CD4-positive, alpha-beta memory T cell (primary cell): ENCODE measurements around the gene SV2B. TPM values are rescaled to one million over a fixed set of nuclear protein-coding genes. Genes with fewer than 3 reads are reported as not detected.

Source experiments
- CTCF ChIA-PET: fragments of 350-600 bp; sonication (Branson Sonifier 250); formaldehyde crosslinking; loops from one replicate; lab custom pipeline; 2021; ENCODE audit warnings: inconsistent platforms; ENCODE audit not compliant: partially characterized antibody; lab: Charles Lee
- POLR2A ChIA-PET: fragments of 350-600 bp; sonication (Branson Sonifier 250); formaldehyde crosslinking; loops from one replicate; lab custom pipeline; 2021; ENCODE audit not compliant: partially characterized antibody; lab: Charles Lee
- DNase-seq, 5 donors: peaks; one replicate each; pipeline versions ENCODE4 v3.0.0 to v3.0.0-alpha.2; 2020 to 2022; ENCODE audit warnings: mixed read lengths in 1 of 5
- H3K27ac ChIP-seq: one replicate; pipeline ENCODE4 v1.7.0; 2013; ENCODE audit warnings: low read depth, low read length
- H3K27me3 ChIP-seq: 2 replicates; pipeline ENCODE4 v1.7.0; 2013; ENCODE audit warnings: mild to moderate bottlenecking, low read length, moderate library complexity; ENCODE audit not compliant: insufficient read depth
- H3K36me3 ChIP-seq: 2 replicates; pipeline ENCODE4 v1.7.0; 2013; ENCODE audit warnings: mild to moderate bottlenecking, low read length, moderate library complexity; ENCODE audit not compliant: insufficient read depth
- H3K4me1 ChIP-seq: 2 replicates; pipeline ENCODE4 v1.7.0; 2013; ENCODE audit warnings: mild to moderate bottlenecking, low read length, moderate library complexity; ENCODE audit not compliant: insufficient read depth
- H3K4me3 ChIP-seq, 2 donors: one replicate each; pipeline ENCODE4 v1.7.0; 2013; ENCODE audit warnings: low read length in 2 of 2, mild to moderate bottlenecking in 1 of 2
- H3K9me3 ChIP-seq, 2 donors: one replicate each; pipeline ENCODE4 v1.7.0; 2013; ENCODE audit warnings: low read length in 2 of 2, control low read depth in 1 of 2; ENCODE audit not compliant: control insufficient read depth in 1 of 2
- H3K27ac Mint-ChIP-seq, 7 donors: one replicate each; pipeline ENCODE4 v1.8.0; 2020 to 2021; ENCODE audit warnings: mixed read lengths in 7 of 7, mild to moderate bottlenecking in 6 of 7, inconsistent platforms in 3 of 7, moderate library complexity in 3 of 7
- H3K27me3 Mint-ChIP-seq, 2 donors: one replicate each; pipeline ENCODE4 v1.8.0; 2020 to 2021; ENCODE audit warnings: mixed read lengths in 2 of 2
- H3K36me3 Mint-ChIP-seq, 2 donors: one replicate each; pipeline ENCODE4 v1.8.0; 2020 to 2021; ENCODE audit warnings: mixed read lengths in 2 of 2, inconsistent platforms in 1 of 2, mild to moderate bottlenecking in 1 of 2
- H3K4me1 Mint-ChIP-seq, 4 donors: one replicate each; pipeline ENCODE4 v1.8.0; 2020 to 2021; ENCODE audit warnings: mixed read lengths in 4 of 4, mild to moderate bottlenecking in 1 of 4
- H3K4me3 Mint-ChIP-seq, 8 donors: one replicate each; pipeline ENCODE4 v1.8.0; 2020 to 2021; ENCODE audit warnings: mixed read lengths in 8 of 8, mild to moderate bottlenecking in 7 of 8, moderate library complexity in 6 of 8, inconsistent platforms in 3 of 8
- H3K9me3 Mint-ChIP-seq, 8 donors: one replicate each; pipeline ENCODE4 v1.8.0; 2020 to 2021; ENCODE audit warnings: mixed read lengths in 8 of 8, mild to moderate bottlenecking in 5 of 8, inconsistent platforms in 3 of 8, moderate library complexity in 1 of 8
- intact Hi-C: fragments of 100-400 bp; cut with micrococcal nuclease; formaldehyde crosslinking; loops from one replicate; pipeline ENCODE4 v1.15.1; 2023
- polyA plus RNA-seq, 2 donors: library from polyadenylated mRNA; unstranded; fragments of 300-500 nt; fragmentation: Illumina TruSeq; gene quantifications; one replicate each; pipeline ENCODE4 v1.2.3, GENCODE V29; 2021
- total RNA-seq, 2 experiments: library from RNA; stranded (reverse); gene quantifications; one replicate each; pipeline ENCODE4 v1.2.3, GENCODE V29; 2021

SV2B gene
- total and polyA plus RNA-seq, 4 experiments from 2014 or later = 0.03 TPM; not detected in 3

GRCh38 chr15:91219206-91219605 lies 119.1 kb downstream of the SV2B start:
- no peaks in the 10 kb centered on the region for H3K4me1 Mint-ChIP-seq
- no peak overlapping the region for H3K4me3 Mint-ChIP-seq
- no peak overlapping the region for H3K4me3 ChIP-seq
- no peaks in the 10 kb centered on the region for H3K36me3 ChIP-seq
- H3K4me1 ChIP-seq = no peaks in the 10 kb centered on the region
- H3K36me3 Mint-ChIP-seq = no peaks in the 10 kb centered on the region
- H3K9me3 ChIP-seq = no peaks in the 10 kb centered on the region
- ChIA-PET POLR2A (no interaction called here), CTCF (interaction anchor here (1.2 kb wide), 1 partner anchor 163 kb away, joined by 3 read pairs; no protein-coding TSS in a partner anchor)
- H3K9me3 Mint-ChIP-seq = peaks cover 0 to 8% (median 2%) of the 10 kb centered on the region in 8 donors
- H3K27me3 Mint-ChIP-seq = peaks cover 26 to 28% of the 10 kb centered on the region in 2 donors
- no peak for DNase-seq
- H3K27ac ChIP-seq = no peak overlapping the region
- no peak overlapping the region for H3K27ac Mint-ChIP-seq
- H3K27me3 ChIP-seq = no peaks in the 10 kb centered on the region
- intact Hi-C loops = no loop called here

GRCh38 chr15:91222052-91222451 lies 122.0 kb downstream of the SV2B start:
- Histone ChIP-seq H3K36me3 (no peaks in the 10 kb centered on the region), H3K4me3 (no peak overlapping the region), H3K27me3 (no peaks in the 10 kb centered on the region), H3K9me3 (no peaks in the 10 kb centered on the region), H3K27ac (no peak overlapping the region), H3K4me1 (no peaks in the 10 kb centered on the region)
- H3K4me1 Mint-ChIP-seq = no peaks in the 10 kb centered on the region
- H3K4me3 Mint-ChIP-seq = no peak overlapping the region
- peaks cover 0 to 3% (median 0%) of the 10 kb centered on the region in 8 donors for H3K9me3 Mint-ChIP-seq
- H3K36me3 Mint-ChIP-seq = no peaks in the 10 kb centered on the region
- CTCF ChIA-PET = no interaction called here
- peak overlapping the region in 1 of 7 donors; percentile 20 for H3K27ac Mint-ChIP-seq
- H3K27me3 Mint-ChIP-seq = peaks cover 42 to 43% of the 10 kb centered on the region in 2 donors
- no peak for DNase-seq
- intact Hi-C loops = no loop called here
- POLR2A ChIA-PET = no interaction called here

- Histone ChIP-seq H3K27ac (no peak overlapping the region), H3K36me3 (no peaks in the 10 kb centered on the region), H3K9me3 (no peaks in the 10 kb centered on the region), H3K27me3 (no peaks in the 10 kb centered on the region), H3K4me3 (no peak overlapping the region), H3K4me1 (no peaks in the 10 kb centered on the region)
- intact Hi-C loops = no loop called here
- Mint-ChIP-seq H3K4me3 (no peak overlapping the region), H3K36me3 (no peaks in the 10 kb centered on the region), H3K27me3 (peaks cover 41 to 44% of the 10 kb centered on the region in 2 donors), H3K4me1 (no peaks in the 10 kb centered on the region), H3K9me3 (peaks cover 0 to 3% (median 0%) of the 10 kb centered on the region in 8 donors), H3K27ac (no peak overlapping the region)
- DNase-seq = no peak
- ChIA-PET CTCF (interaction anchor here (0.9 kb wide), 1 partner anchor 168 kb away, joined by 4 read pairs; no protein-coding TSS in a partner anchor), POLR2A (no interaction called here)
These were observed 123.8 kb downstream of the SV2B start for GRCh38 chr15:91223863-91224262.

DNA sequence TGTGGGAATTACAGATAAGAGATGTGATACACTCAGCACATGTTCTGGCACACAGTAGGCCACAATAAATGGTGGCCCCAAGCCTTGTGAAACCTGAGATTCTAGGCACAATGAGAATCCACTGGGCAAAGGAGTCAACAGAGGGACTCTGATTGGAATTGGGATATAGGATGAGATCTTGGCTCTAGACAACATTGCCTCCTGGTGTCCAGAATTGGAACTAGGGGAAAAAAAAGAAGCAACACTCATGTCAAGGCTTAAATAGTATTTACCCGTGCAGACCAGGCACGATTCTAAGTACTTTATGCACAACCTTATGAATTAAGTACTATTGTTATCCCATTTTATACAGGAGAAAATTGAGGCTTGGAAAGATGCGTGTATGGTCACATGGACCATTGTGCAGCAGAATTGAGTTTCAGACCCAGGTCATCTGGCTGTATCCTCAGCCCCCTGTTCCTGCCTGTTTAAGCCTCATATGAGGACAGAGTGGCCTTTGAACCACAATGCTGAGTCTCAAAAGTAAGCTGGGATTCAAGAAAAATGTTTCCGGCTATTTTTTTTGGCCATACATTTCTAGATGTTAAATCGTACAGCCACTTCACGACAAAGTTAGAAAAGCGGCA lies 124.8 kb downstream of the SV2B start:
- Mint-ChIP-seq H3K4me1 (no peaks in the 10 kb centered on the region), H3K36me3 (no peaks in the 10 kb centered on the region), H3K27ac (no peak overlapping the region), H3K27me3 (peaks cover 41 to 42% of the 10 kb centered on the region in 2 donors), H3K4me3 (no peak overlapping the region), H3K9me3 (peaks cover 0 to 3% (median 0%) of the 10 kb centered on the region in 8 donors)
- no peaks in the 10 kb centered on the region for H3K4me1 ChIP-seq
- no peak for DNase-seq
- no peak overlapping the region for H3K27ac ChIP-seq
- no peaks in the 10 kb centered on the region for H3K9me3 ChIP-seq
- ChIA-PET CTCF (interaction anchor here (0.6 to 0.9 kb wide), 2 partner anchors 169 kb away, joined by 3 to 4 read pairs; no protein-coding TSS in a partner anchor), POLR2A (no interaction called here)
- no peaks in the 10 kb centered on the region for H3K27me3 ChIP-seq
- no peaks in the 10 kb centered on the region for H3K36me3 ChIP-seq
- no peak overlapping the region for H3K4me3 ChIP-seq
- intact Hi-C loops = no loop called here

GRCh38 chr15:91225741-91226140 lies 125.7 kb downstream of the SV2B start:
- Mint-ChIP-seq H3K36me3 (no peaks in the 10 kb centered on the region), H3K9me3 (peaks cover 0 to 3% (median 0%) of the 10 kb centered on the region in 8 donors), H3K4me3 (no peak overlapping the region), H3K27ac (no peak overlapping the region), H3K27me3 (peaks cover 36 to 42% of the 10 kb centered on the region in 2 donors), H3K4me1 (no peaks in the 10 kb centered on the region)
- H3K27ac ChIP-seq = no peak overlapping the region
- H3K4me3 ChIP-seq = no peak overlapping the region
- DNase-seq = no peak
- POLR2A ChIA-PET = no interaction called here
- H3K27me3 ChIP-seq = no peaks in the 10 kb centered on the region
- H3K9me3 ChIP-seq = no peaks in the 10 kb centered on the region
- intact Hi-C loops = no loop called here
- H3K36me3 ChIP-seq = no peaks in the 10 kb centered on the region
- H3K4me1 ChIP-seq = no peaks in the 10 kb centered on the region
- CTCF ChIA-PET = interaction anchor here (0.6 kb wide), 2 partner anchors 25 to 169 kb away, joined by 3 read pairs; no protein-coding TSS in a partner anchor

DNA sequence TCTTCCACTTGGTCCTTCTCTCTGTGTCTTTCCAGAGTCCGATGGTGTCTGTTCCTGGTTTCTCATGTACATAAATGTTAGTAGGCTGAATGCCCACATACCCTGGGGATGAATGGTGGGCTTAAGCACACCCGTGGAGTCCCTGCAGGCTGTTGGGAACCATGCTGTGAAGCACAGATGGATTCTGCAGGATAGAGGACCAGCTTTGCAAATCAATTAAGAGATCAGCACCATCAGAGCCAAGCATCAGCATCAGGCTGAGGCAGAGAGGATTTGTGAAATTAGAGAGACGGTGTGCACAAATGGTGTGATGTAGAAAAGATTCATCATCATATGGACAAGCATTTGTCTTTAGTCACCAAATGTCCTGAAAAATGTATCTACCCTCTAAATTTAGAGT lies 127.1 kb downstream of the SV2B start:
- DNase-seq = no peak
- no peak overlapping the region for H3K27ac ChIP-seq
- Mint-ChIP-seq H3K9me3 (peaks cover 0 to under 1% (median 0%) of the 10 kb centered on the region in 8 donors), H3K27me3 (peaks cover 36% of the 10 kb centered on the region in 2 donors), H3K4me3 (peak overlapping the region in 1 of 8 donors; percentile 66), H3K4me1 (no peaks in the 10 kb centered on the region), H3K27ac (no peak overlapping the region), H3K36me3 (no peaks in the 10 kb centered on the region)
- H3K9me3 ChIP-seq = no peaks in the 10 kb centered on the region
- no peaks in the 10 kb centered on the region for H3K27me3 ChIP-seq
- ChIA-PET POLR2A (no interaction called here), CTCF (interaction anchor here (1.0 to 1.2 kb wide), 2 partner anchors 32 to 171 kb away, joined by 3 read pairs; no protein-coding TSS in a partner anchor)
- H3K36me3 ChIP-seq = no peaks in the 10 kb centered on the region
- H3K4me1 ChIP-seq = no peaks in the 10 kb centered on the region
- intact Hi-C loops = no loop called here
- H3K4me3 ChIP-seq = no peak overlapping the region

DNA sequence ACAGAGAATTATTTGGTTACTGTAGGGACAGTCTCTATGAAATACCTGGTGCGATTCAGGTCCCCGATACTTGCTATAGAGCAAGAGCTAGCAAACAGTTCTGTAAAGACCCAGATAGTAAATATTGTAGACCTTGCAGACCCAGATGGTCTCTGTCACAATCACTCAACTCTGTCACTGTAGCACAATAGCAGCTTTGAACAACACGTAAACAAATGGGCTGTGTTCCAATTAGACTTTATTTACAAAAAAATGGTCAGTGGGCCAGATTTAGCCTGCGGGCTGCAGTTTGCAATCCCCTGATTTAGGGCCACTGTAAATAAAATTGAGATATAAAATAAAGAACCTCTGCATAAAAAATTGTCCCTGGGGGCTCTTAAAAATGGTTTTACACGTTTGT lies 127.7 kb downstream of the SV2B start:
- H3K36me3 Mint-ChIP-seq = no peaks in the 10 kb centered on the region
- Histone ChIP-seq H3K27me3 (no peaks in the 10 kb centered on the region), H3K27ac (no peak overlapping the region), H3K9me3 (no peaks in the 10 kb centered on the region), H3K4me1 (no peaks in the 10 kb centered on the region), H3K36me3 (no peaks in the 10 kb centered on the region), H3K4me3 (no peak overlapping the region)
- no peak overlapping the region for H3K27ac Mint-ChIP-seq
- H3K27me3 Mint-ChIP-seq = peaks cover 32 to 33% of the 10 kb centered on the region in 2 donors
- peaks cover 0 to 2% (median 0%) of the 10 kb centered on the region in 8 donors for H3K9me3 Mint-ChIP-seq
- intact Hi-C loops = no loop called here
- H3K4me1 Mint-ChIP-seq = no peaks in the 10 kb centered on the region
- CTCF ChIA-PET = interaction anchor here (1.0 to 1.2 kb wide), 2 partner anchors 31 to 171 kb away, joined by 3 read pairs; no protein-coding TSS in a partner anchor
- DNase-seq = no peak
- no peak overlapping the region for H3K4me3 Mint-ChIP-seq
- POLR2A ChIA-PET = no interaction called here
